NOMO-1 treated with dmso at 0.1 percent for 144 hours (cell line): ENCODE data around the gene PHOX2A.
"Not testable (repeated sequence)": the region's sequence is repeated elsewhere in the genome, so short reads cannot be mapped to it uniquely, and the experiment has no call there.

Experiments
- DNase-seq: peaks from one replicate; lab custom pipeline; 2025; ENCODE audit not compliant: unreplicated experiment; lab: John Stamatoyannopoulos, UW

Gene PHOX2A

GRCh38 chr11:72223615-72224563 lies 20.1 kb downstream of the PHOX2A start:
- DNase-seq = peak; percentile 54

GRCh38 chr11:72222907-72223614 lies 20.9 kb downstream of the PHOX2A start:
- DNase-seq = peak; percentile 94

GRCh38 chr11:72222106-72222891 lies 21.7 kb downstream of the PHOX2A start:
- DNase-seq = no peak

GRCh38 chr11:72221386-72222075 lies 22.4 kb downstream of the PHOX2A start:
- DNase-seq = no peak

- DNase-seq = no peak
Measured at GRCh38 chr11:72220696-72221363, 23.1 kb downstream of the PHOX2A start.

GRCh38 chr11:72218251-72218745 lies 25.7 kb downstream of the PHOX2A start:
- DNase-seq = no peak

GRCh38 chr11:72217841-72218240 lies 26.1 kb downstream of the PHOX2A start:
- DNase-seq = no peak

GRCh38 chr11:72216638-72217037 lies 27.3 kb downstream of the PHOX2A start, which contains the start of gene FOLR2:
FOLR2 (plus strand) TSS chr11:72216794; CDS start chr11:72218585, 1,791 bp downstream.
- no peak for DNase-seq

- no peak for DNase-seq
Measured at GRCh38 chr11:72209101-72209500, 34.9 kb downstream of the PHOX2A start.

GRCh38 chr11:72208281-72208680 lies 35.7 kb downstream of the PHOX2A start:
- no peak for DNase-seq

- not testable (repeated sequence) for DNase-seq
Measured at GRCh38 chr11:72206794-72207193, 37.2 kb downstream of the PHOX2A start.

- no peak for DNase-seq
Measured at GRCh38 chr11:72204886-72205285, 39.1 kb downstream of the PHOX2A start.

- no peak for DNase-seq
Measured at GRCh38 chr11:72203163-72203562, 40.8 kb downstream of the PHOX2A start.

GRCh38 chr11:72202571-72202970 lies 41.4 kb downstream of the PHOX2A start:
- DNase-seq = no peak

GRCh38 chr11:72201445-72201844 lies 42.5 kb downstream of the PHOX2A start:
- DNase-seq = not testable (repeated sequence)

GRCh38 chr11:72195518-72196270 lies 48.3 kb downstream of the PHOX2A start:
- no peak for DNase-seq

- no peak for DNase-seq
Measured at GRCh38 chr11:72191961-72192381, 52.0 kb downstream of the PHOX2A start, which contains the start of gene FOLR1. FOLR1 (plus strand) TSS chr11:72192140; CDS start chr11:72192174, 34 bp downstream.

- no peak for DNase-seq
Measured at GRCh38 chr11:72190631-72191071, 53.3 kb downstream of the PHOX2A start.
